IMR-90 (cell line): Measurements from ENCODE around the gene SYT2. TPM values are rescaled to one million over a fixed set of nuclear protein-coding genes. Genes with fewer than 3 reads are reported as not detected.
"Not testable (repeated sequence)": the region's sequence is repeated elsewhere in the genome, so short reads cannot be mapped to it uniquely, and the experiment has no call there.

Experiments
- ATAC-seq: fragments of 200-7000 bp; cut with Tn5 transposase; 2 replicates; pipeline ENCODE4 v1.9.1; 2020; ENCODE audit warnings: low read depth, mild to moderate bottlenecking, moderate library complexity
- BruUV-seq: library from RNA; stranded (reverse); fragments of 400-500 nt; replicated peaks from 2 replicates; lab custom pipeline; 2021; lab: Mats Ljungman, UMichigan
- CTCF ChIA-PET: fragments of 300-600 bp; formaldehyde crosslinking; extraction: SDS; loops from one replicate; lab custom pipeline; 2021; ENCODE audit warnings: antibody characterized with exemption; lab: Yijun Ruan, JAX
- POLR2A ChIA-PET: fragments of 300-600 bp; sonication (Branson Sonifier 250); formaldehyde crosslinking; loops from one replicate; lab custom pipeline; 2022; ENCODE audit warnings: antibody characterized with exemption; ENCODE audit not compliant: unreplicated experiment; lab: Charles Lee
- DNase-seq: peaks from one replicate; pipeline ENCODE4 v3.0.0; 2013
- H2AFZ ChIP-seq: replicated peaks from 2 replicates; pipeline ENCODE3; 2013; ENCODE audit warnings: low read length, mild to moderate bottlenecking; ENCODE audit not compliant: poor library complexity
- H2AK5ac ChIP-seq: 2 replicates; pipeline ENCODE4 v1.6.1; 2013; ENCODE audit warnings: low read depth, low read length, inconsistent platforms
- H2AK9ac ChIP-seq: replicated peaks from 2 replicates; pipeline ENCODE3; 2013; ENCODE audit warnings: mild to moderate bottlenecking, low read depth, low read length, moderate library complexity; ENCODE audit not compliant: poor library complexity
- H2BK120ac ChIP-seq: 2 replicates; pipeline ENCODE4 v1.6.1; 2013; ENCODE audit warnings: low read depth, low read length, inconsistent platforms
- H2BK15ac ChIP-seq: 3 replicates; pipeline ENCODE4 v1.6.1; 2013; ENCODE audit warnings: low read depth, low read length, inconsistent platforms
- H2BK20ac ChIP-seq: 2 replicates; pipeline ENCODE4 v1.6.1; 2013; ENCODE audit warnings: low read depth, mild to moderate bottlenecking, inconsistent platforms, low read length, moderate library complexity
- H2BK5ac ChIP-seq: 2 replicates; pipeline ENCODE4 v1.6.1; 2013; ENCODE audit warnings: mild to moderate bottlenecking, low read depth, low read length, inconsistent platforms; ENCODE audit not compliant: poor library complexity, severe bottlenecking
- H3K14ac ChIP-seq: replicated peaks from 2 replicates; pipeline ENCODE4 v1.6.1; 2013; ENCODE audit warnings: low read depth, low read length, inconsistent platforms
- H3K18ac ChIP-seq: 2 replicates; pipeline ENCODE4 v1.6.1; 2013; ENCODE audit warnings: low read depth, low read length, control low read depth
- H3K23ac ChIP-seq: 2 replicates; pipeline ENCODE4 v1.6.1; 2013; ENCODE audit warnings: low read depth, low read length, inconsistent platforms
- H3K27ac ChIP-seq: 2 replicates; pipeline ENCODE4 v1.5.1; 2013; ENCODE audit warnings: mild to moderate bottlenecking, control low read depth, low read length; ENCODE audit not compliant: insufficient read depth
- H3K27me3 ChIP-seq: 2 replicates; pipeline ENCODE4 v1.6.1; 2013; ENCODE audit warnings: low read length; ENCODE audit not compliant: control insufficient read depth, insufficient read depth
- H3K36me3 ChIP-seq: 2 replicates; pipeline ENCODE4 v1.6.1; 2013; ENCODE audit warnings: low read length, mixed read lengths; ENCODE audit not compliant: control insufficient read depth, insufficient read depth
- H3K4ac ChIP-seq: 2 replicates; pipeline ENCODE4 v1.6.1; 2013; ENCODE audit warnings: low read depth, low read length, inconsistent platforms
- H3K4me1 ChIP-seq: 2 replicates; pipeline ENCODE4 v1.6.1; 2013; ENCODE audit warnings: low read length, mixed read lengths; ENCODE audit not compliant: control insufficient read depth, insufficient read depth
- H3K4me2 ChIP-seq: 2 replicates; pipeline ENCODE4 v1.6.1; 2013; ENCODE audit warnings: low read depth, mild to moderate bottlenecking, control low read depth, low read length, moderate library complexity
- H3K4me3 ChIP-seq: 2 replicates; pipeline ENCODE4 v1.5.1; 2013; ENCODE audit warnings: low read depth, mild to moderate bottlenecking, control low read depth, low read length, moderate library complexity; ENCODE audit not compliant: insufficient read depth
- H3K56ac ChIP-seq: 2 replicates; pipeline ENCODE4 v1.6.1; 2013; ENCODE audit warnings: low read length, inconsistent platforms; ENCODE audit not compliant: insufficient read depth; ENCODE audit errors: extremely low read depth
- H3K79me1 ChIP-seq, 2 experiments: 2 replicates each; pipeline ENCODE4 v1.6.1; 2013; ENCODE audit warnings: low read length in 2 of 2, inconsistent platforms in 1 of 2, low read depth in 1 of 2
- H3K9ac ChIP-seq: 2 replicates; pipeline ENCODE4 v1.6.1; 2013; ENCODE audit warnings: low read depth, low read length, control low read depth
- H3K9me1 ChIP-seq: 2 replicates; pipeline ENCODE4 v1.6.1; 2013; ENCODE audit warnings: low read length, inconsistent platforms; ENCODE audit not compliant: insufficient read depth
- H3K9me3 ChIP-seq: 2 replicates; pipeline ENCODE4 v1.6.1; 2013; ENCODE audit warnings: low read length; ENCODE audit not compliant: control insufficient read depth, insufficient read depth
- H4K20me1 ChIP-seq: 2 replicates; pipeline ENCODE4 v1.6.1; 2013; ENCODE audit warnings: low read length, inconsistent platforms; ENCODE audit not compliant: insufficient read depth
- H4K5ac ChIP-seq: 2 replicates; pipeline ENCODE4 v1.6.1; 2013; ENCODE audit warnings: mild to moderate bottlenecking, low read depth, low read length, control low read depth
- H4K8ac ChIP-seq, 2 experiments: 2 replicates each; pipeline ENCODE4 v1.6.1; 2013; ENCODE audit warnings: low read depth in 2 of 2, low read length in 2 of 2, control low read depth in 1 of 2, inconsistent platforms in 1 of 2
- H4K91ac ChIP-seq: 2 replicates; pipeline ENCODE4 v1.6.1; 2013; ENCODE audit warnings: low read depth, low read length, inconsistent platforms; ENCODE audit not compliant: insufficient read depth
- WGBS, 2 experiments: methylation state at CpG; one replicate each; pipeline versions ENCODE4 v1.1.5 to v1.1.7; 2013; ENCODE audit warnings: missing lambda C conversion rate in 2 of 2; ENCODE audit not compliant: insufficient read length in 1 of 2; ENCODE audit errors: extremely low coverage in 2 of 2; 5-methylcytosine and 5-hydroxymethylcytosine counted together
- dilution Hi-C: fragments of 300-500 bp; cut with HindIII; formaldehyde crosslinking; loops from one replicate; pipeline ENCODE4 v1.14.3; 2018; ENCODE audit warnings: low sequenced_read_pairs; ENCODE audit not compliant: unreplicated experiment
- in situ Hi-C: fragments of 300-500 bp; cut with MboI; formaldehyde crosslinking; loops from 3 replicates; pipeline ENCODE4 v1.14.3; 2019; ENCODE audit warnings: low sequenced_read_pairs, inconsistent platforms, mixed read lengths
- intact Hi-C: fragments of 100-400 bp; cut with micrococcal nuclease; formaldehyde crosslinking; loops from 2 replicates; pipeline ENCODE4 v1.10.0; 2022
- polyA plus RNA-seq, 3 experiments: library from polyadenylated mRNA; depleted of rRNA; stranded (reverse); fragments of >200 nt; gene quantifications; 2 replicates each; pipeline ENCODE4 v1.2.3, GENCODE V29; 2012; ENCODE audit warnings: low replicate concordance in 1 of 3
- total RNA-seq: library from RNA; depleted of rRNA; stranded (reverse); fragments of >200 nt; gene quantifications from 2 replicates; pipeline ENCODE4 v1.2.3, GENCODE V29; 2012

The SYT2 gene
- total and polyA plus RNA-seq, 2 of the 4 experiments (the other 2 are of a cell fraction) = under 0.01 TPM

GRCh38 chr1:202612036-202612435, 98.2 kb downstream of the SYT2 start:
- H2AFZ ChIP-seq, H2AK5ac ChIP-seq, H3K9me3 ChIP-seq, H2BK15ac ChIP-seq, dilution Hi-C loops, POLR2A ChIA-PET, H2AK9ac ChIP-seq, H4K91ac ChIP-seq, H3K4me3 ChIP-seq, BruUV-seq, ATAC-seq, H3K14ac ChIP-seq, H3K56ac ChIP-seq, H3K36me3 ChIP-seq, H2BK120ac ChIP-seq, DNase-seq, H2BK5ac ChIP-seq, H4K5ac ChIP-seq, H2BK20ac ChIP-seq, H3K9ac ChIP-seq, H3K27ac ChIP-seq, H3K27me3 ChIP-seq, H4K20me1 ChIP-seq, intact Hi-C loops, H3K4ac ChIP-seq, CTCF ChIA-PET, H3K23ac ChIP-seq, H3K79me1 ChIP-seq, H3K18ac ChIP-seq, H3K4me2 ChIP-seq, H4K8ac ChIP-seq: not testable (repeated sequence)
- peaks cover 19% of the 10 kb centered on the region for H3K9me1 ChIP-seq
- in situ Hi-C loops = loop anchor here (10.0 kb wide), 1 partner anchor 267 kb away; the partner anchor contains the start of genes PPP1R12B and UBE2T
- no CpG with 5 or more reads among the region's 3 CpGs for WGBS, 2 experiments
- peaks cover 19% of the 10 kb centered on the region for H3K4me1 ChIP-seq
